A673 (cell line): ENCODE data around the gene FMN2.

Experiments
- CTCF ChIP-seq: fragments of 300-800, 200-600 bp; sonication (generic); conservative IDR thresholded peaks from 2 replicates; pipeline ENCODE4 v1.5.1; 2017; ENCODE audit warnings: low read depth, mild to moderate bottlenecking, antibody characterized with exemption, low read length, moderate library complexity, mixed read lengths
- EZH2 ChIP-seq: fragments of 200-600 bp; sonication (generic); IDR thresholded peaks from 2 replicates; pipeline ENCODE4 v1.6.1; 2017; ENCODE audit warnings: borderline replicate concordance, low read depth, mild to moderate bottlenecking, mixed read lengths, antibody characterized with exemption, low read length; ENCODE audit not compliant: poor library complexity, severe bottlenecking

- TF ChIP-seq CTCF, result no peak
- no peak for TF ChIP-seq EZH2
Observed at GRCh38 chr1:240457203-240457602, 365.5 kb downstream of the FMN2 start.
